Colonic mucosa (tissue), 4 donors: ENCODE data around the gene RNF43. TPM values are rescaled to one million over a fixed set of nuclear protein-coding genes. Genes with fewer than 3 reads are reported as not detected.

ENCODE experiments used
- DNase-seq: peaks from one replicate; pipeline ENCODE4 v3.0.0-alpha.2; 2020
- H3K27ac ChIP-seq: fragments of 200-600 bp; one replicate; pipeline ENCODE4 v1.8.0; 2021
- H3K27me3 ChIP-seq: fragments of 200-600 bp; one replicate; pipeline ENCODE4 v1.8.0; 2021
- H3K36me3 ChIP-seq: fragments of 200-600 bp; one replicate; pipeline ENCODE4 v1.8.0; 2021
- H3K4me1 ChIP-seq: fragments of 200-600 bp; one replicate; pipeline ENCODE4 v1.8.0; 2021; ENCODE audit warnings: mild to moderate bottlenecking
- H3K4me3 ChIP-seq: fragments of 200-600 bp; one replicate; pipeline ENCODE4 v1.8.0; 2021
- H3K9ac ChIP-seq, 2 donors: one replicate each; pipeline ENCODE4 v1.7.0; 2013; ENCODE audit warnings: control low read depth in 2 of 2, low read depth in 2 of 2, low read length in 2 of 2
- H3K9me3 ChIP-seq: fragments of 200-600 bp; one replicate; pipeline ENCODE4 v1.8.0; 2021
- CTCF ChIP-seq: fragments of 200-600 bp; IDR thresholded peaks from one replicate; pipeline ENCODE4 v1.8.0; 2022; ENCODE audit warnings: antibody characterized with exemption, mild to moderate bottlenecking
- intact Hi-C: fragments of 100-400 bp; cut with DNase I; formaldehyde crosslinking; loops from one replicate; pipeline ENCODE4 v1.14.1; 2022
- total RNA-seq, 2 donors: library from RNA; stranded (reverse); fragmentation: NEBNext Ultra II Directional in 1 of 2; extraction: Animal tissue kit (Norgen Biotek cat#: 25700) in 1 of 2; gene quantifications; one replicate each; pipeline ENCODE4 v1.2.1, GENCODE V29; 2021
- donor health status: healthy.
- donor health status: DM: no; HTN: no; CAD: no.
- donor health status: DM: no; HTN: no; CAD: no.

Gene RNF43
- total RNA-seq, 2 donors from 2014 or later = 38.5 to 51.2 TPM

- intact Hi-C loops = no loop called here
- Histone ChIP-seq H3K4me1 (peaks cover 5% of the 10 kb centered on the region), H3K9ac (peak overlapping the region in 1 of 2 donors; percentile 73), H3K27me3 (no peaks in the 10 kb centered on the region), H3K9me3 (no peaks in the 10 kb centered on the region), H3K4me3 (no peak overlapping the region), H3K36me3 (no peaks in the 10 kb centered on the region), H3K27ac (peak overlapping the region; percentile 19)
- peak; percentile 96 for DNase-seq
- TF ChIP-seq CTCF = no peak
These were observed 25.9 kb downstream of the RNF43 start for GRCh38 chr17:58391302-58391984.

- no peaks in the 10 kb centered on the region for H3K9me3 ChIP-seq
- peaks cover 5% of the 10 kb centered on the region for H3K4me1 ChIP-seq
- H3K36me3 ChIP-seq = no peaks in the 10 kb centered on the region
- no peak for TF ChIP-seq CTCF
- no peaks in the 10 kb centered on the region for H3K27me3 ChIP-seq
- intact Hi-C loops = no loop called here
- DNase-seq = no peak
- H3K4me3 ChIP-seq = no peak overlapping the region
- no peak overlapping the region for H3K27ac ChIP-seq
- peak overlapping the region in 1 of 2 donors; percentile 73 for H3K9ac ChIP-seq
These were observed 26.4 kb downstream of the RNF43 start for GRCh38 chr17:58390884-58391283.

- H3K27ac ChIP-seq = peak overlapping the region; percentile 76
- intact Hi-C loops = no loop called here
- peaks cover 5% of the 10 kb centered on the region for H3K4me1 ChIP-seq
- no peak for TF ChIP-seq CTCF
- no peak overlapping the region for H3K4me3 ChIP-seq
- peak overlapping the region in 1 of 2 donors; percentile 57 for H3K9ac ChIP-seq
- H3K36me3 ChIP-seq = no peaks in the 10 kb centered on the region
- H3K27me3 ChIP-seq = no peaks in the 10 kb centered on the region
- DNase-seq = no peak
- H3K9me3 ChIP-seq = no peaks in the 10 kb centered on the region
These were observed 28.8 kb downstream of the RNF43 start for GRCh38 chr17:58388302-58389190.

- intact Hi-C loops = no loop called here
These were observed 29.5 kb downstream of the RNF43 start for GRCh38 chr17:58387834-58388233.

More at GRCh38 chr17:58387834-58388233, 29.5 kb downstream of the RNF43 start:
- Histone ChIP-seq H3K9me3 (no peaks in the 10 kb centered on the region), H3K4me1 (peaks cover 10% of the 10 kb centered on the region), H3K36me3 (no peaks in the 10 kb centered on the region), H3K27ac (peak overlapping the region; percentile 76), H3K4me3 (no peak overlapping the region), H3K9ac (peak overlapping the region in 1 of 2 donors; percentile 57), H3K27me3 (no peaks in the 10 kb centered on the region)
- peak; percentile 82 for DNase-seq
- no peak for TF ChIP-seq CTCF
